ENCODE data around the gene ELOA2.
"Not testable (repeated sequence)": the region's sequence is repeated elsewhere in the genome, so short reads cannot be mapped to it uniquely, and the experiment has no call there.

The ELOA2 gene

DNA sequence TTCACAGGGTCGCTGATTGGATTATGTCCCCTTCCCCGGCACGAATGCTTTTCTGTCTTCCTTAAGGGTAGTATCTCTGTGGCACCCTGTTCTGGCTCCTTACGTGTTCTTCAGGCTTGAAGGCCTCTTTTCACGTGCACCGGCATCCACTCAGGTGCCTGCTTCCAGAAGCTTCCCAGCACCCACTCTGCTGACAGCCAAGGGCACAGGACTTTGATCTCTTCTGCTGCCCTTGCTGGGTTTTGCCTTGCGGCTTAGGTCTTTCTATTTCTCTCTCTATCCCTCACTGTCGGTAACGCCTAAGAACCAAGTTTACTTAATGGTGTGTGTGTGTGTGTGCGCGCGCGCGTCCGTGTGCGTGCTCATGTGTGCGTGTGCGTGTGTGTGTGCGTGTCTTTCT, 14.7 kb downstream of the ELOA2 start:
- not testable (repeated sequence) for DNase-seq (ENCODE audit: low read depth in 2 of 2)

DNA sequence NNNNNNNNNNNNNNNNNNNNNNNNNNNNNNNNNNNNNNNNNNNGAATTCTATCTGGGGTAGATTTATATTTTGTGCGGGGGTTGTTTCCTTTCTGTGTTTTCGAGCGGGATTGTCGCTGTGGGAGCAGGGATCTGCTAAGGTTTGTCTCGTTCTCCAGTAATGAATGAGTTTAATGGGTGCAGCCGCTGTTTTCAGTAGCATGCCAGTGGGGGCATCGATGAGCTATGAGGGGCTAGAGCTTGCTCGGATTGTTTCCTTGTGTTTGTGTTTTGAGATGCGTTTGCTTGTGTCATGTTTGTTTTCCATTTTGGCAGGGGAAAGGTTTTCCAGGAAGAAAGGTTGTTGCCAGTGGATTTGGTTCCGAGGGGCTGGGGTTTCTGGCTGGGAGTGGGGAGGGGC, 15.6 kb downstream of the ELOA2 start:
- DNase-seq (ENCODE audit: low read depth in 2 of 2): not testable (repeated sequence)
